C1 segment of cervical spinal cord (tissue), 14 donors: Measurements from ENCODE around the gene FOXR1.
A peak's percentile ranks its signal among the peaks of the same experiment; 100 is the strongest.

Source experiments
- DNase-seq, 14 donors: peaks; one replicate each; lab custom pipeline; 2025; lab: John Stamatoyannopoulos, UW

Gene FOXR1, protein sequence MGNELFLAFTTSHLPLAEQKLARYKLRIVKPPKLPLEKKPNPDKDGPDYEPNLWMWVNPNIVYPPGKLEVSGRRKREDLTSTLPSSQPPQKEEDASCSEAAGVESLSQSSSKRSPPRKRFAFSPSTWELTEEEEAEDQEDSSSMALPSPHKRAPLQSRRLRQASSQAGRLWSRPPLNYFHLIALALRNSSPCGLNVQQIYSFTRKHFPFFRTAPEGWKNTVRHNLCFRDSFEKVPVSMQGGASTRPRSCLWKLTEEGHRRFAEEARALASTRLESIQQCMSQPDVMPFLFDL

GRCh38 chr11:118971646-118972045 is at the start of gene FOXR1:
Gene FOXR1, plus strand, starts transcription at chr11:118971761. Its CDS starts 171 bp downstream, at chr11:118971932.
- DNase-seq: no peak

DNA sequence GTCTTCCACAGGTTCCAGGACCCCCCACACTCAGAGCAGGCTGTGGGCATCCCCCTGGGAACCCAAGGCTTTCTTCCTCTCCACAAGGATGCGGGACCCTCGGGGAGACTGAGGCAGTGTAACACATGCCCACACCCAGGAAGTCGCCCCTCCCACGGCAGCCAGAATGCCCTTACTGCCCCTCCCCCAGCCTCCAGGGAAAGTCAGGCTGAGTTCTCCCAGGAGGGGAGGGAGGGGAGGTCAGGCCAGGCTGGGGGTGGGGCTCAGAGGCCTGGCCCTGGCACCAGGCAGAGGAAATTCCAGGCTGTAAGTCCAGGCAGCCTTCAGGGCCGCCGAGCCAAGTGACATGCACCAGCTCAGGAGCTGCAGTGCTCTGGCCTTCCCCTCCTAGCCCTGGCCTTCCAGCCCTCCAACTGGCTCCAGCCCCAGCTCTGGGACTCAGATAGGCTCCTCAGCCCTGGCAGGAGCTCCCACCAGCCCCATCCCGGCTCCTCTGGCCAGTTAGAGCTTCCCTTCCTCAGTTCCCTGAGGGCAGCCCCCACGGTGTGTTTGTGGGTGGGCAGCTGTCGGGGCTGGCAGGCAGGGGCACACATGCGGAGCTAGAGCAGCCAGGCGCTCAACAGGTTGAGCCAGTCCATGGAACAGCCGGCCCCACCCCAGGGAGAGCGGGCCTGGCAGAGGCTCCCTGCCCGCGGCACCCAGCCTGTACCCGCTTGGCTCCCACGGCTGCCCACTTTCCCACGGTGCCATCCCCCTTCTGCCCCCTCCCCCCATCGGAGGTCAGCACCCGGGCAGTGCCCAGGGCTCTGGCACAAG is 49.4 kb upstream of the FOXR1 start:
- peak in 7 of 14 donors; percentile 29 to 69 (median 61) for DNase-seq

GRCh38 chr11:118922745-118923627 is 48.6 kb upstream of the FOXR1 start:
- DNase-seq: no peak

- no peak for DNase-seq
Measured at GRCh38 chr11:118923721-118924587, 47.6 kb upstream of the FOXR1 start.

DNA sequence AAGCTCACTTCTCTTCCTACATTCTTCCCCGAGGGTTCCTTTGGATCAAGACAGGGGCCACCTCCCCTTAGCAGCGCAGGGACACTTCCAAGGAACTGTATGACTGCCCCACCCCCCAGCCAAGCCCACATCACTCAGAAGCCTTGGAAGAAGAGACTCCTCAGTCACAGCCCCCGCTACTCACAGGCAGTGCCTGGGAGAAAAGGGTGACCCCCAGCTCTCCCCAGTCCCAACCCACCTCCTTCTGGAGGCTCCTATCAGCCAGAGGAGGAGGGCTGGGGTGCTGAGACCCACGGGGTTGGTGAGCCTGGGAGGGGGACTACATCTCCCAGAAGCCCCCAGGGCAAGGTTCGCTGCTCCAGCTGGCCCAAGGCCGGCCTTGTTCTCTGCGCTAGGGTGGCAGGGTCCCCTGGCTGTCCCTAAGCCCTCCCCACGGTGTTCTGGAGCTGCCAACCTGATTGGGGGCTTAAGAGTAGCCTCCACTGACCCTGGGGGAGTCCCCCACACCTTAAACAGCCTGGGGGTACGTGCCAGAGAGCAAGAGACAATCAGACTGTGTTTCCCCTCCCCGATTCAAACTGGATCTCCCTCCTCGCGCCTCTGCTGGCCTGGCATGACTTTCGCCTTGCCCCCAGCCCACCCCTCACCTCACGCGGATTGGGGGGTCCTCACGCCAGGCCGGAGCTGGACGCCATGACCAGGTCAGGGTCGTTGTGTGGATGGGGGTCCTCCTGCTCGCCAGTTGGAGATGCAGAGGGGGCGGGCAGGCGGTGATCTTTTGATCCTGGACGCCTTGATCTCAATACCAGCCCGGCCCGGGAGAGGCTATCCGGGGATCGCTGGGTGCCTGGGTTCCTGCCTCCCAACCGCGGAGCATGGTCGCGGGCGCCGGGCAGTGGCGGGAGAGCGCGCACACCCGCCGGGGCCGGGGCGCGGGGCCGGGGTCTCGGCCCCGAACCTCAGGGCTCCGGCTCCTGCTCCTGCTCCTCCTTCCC is 46.7 kb upstream of the FOXR1 start:
- peak in 9 of 14 donors; percentile 35 to 78 (median 64) for DNase-seq

GRCh38 chr11:118927554-118928100 is 43.9 kb upstream of the FOXR1 start:
- DNase-seq: no peak

DNA sequence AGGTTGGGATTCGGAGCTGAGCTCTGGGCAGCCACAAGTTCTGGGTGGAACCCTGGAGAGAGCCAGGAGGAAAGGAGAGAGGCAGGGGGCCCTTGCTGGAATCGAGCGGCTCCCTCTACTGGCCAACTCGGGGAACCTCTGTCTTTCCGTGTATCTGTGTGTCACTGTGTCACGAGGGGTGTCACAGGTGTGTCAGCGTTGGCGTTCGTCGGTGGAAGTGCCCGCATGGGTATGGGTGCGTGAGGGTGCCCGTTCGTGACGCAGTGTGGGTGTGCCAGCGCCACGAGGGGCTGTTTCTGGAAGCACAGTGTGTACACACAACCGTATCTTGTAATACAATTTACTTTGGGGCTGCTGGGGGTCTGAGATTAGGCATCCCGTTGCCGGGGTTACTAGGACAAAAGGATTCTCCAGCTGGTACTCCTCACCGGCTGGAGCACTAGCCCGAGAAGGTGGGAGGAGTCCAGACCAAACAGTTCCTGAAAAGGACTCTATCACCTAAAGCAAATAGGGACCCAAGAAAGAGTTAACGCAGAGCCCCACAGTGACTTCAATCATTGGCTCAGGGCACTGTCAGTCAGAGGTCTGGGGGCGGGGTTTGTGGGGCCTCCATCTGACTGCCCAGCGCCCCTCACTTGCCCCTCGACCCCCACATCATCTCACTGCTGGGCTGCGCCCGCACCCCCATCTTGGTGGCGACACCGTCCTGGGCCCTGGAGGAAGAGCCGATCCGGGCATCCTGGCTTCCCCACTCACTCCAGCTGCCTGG is 43.3 kb upstream of the FOXR1 start:
- DNase-seq: peak in 13 of 14 donors; percentile 81 to 98 (median 90)

DNA sequence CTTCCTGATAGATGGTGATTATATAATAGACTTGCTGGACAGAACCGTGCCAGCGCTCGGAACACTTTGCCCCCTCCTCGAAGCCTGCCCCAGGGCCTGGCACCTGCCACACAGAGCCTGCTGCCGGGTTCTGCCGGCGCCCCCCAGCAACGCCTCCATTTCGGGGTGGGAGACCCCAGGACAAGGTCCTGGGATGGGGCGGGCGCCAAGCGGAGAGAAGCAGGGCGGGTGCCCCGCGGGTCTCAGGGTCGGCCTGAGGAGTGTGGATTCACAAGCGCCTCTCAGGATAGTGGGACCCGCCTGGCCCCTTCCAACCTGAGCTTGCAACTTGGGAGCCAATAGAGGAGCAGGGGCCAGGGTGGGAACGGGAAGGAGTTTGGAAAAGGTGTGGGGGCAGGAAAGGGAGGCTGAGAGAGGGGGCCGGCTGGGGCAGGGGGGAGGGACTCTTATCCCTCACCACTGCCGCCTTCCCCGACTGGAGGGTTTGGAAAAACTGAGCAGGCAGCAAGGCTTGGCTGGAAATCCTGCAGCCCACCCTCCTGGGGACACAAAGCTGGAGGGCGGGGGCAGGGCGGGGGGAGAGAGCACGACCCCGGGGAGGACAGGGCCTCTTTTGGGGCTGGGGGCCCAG is 42.6 kb upstream of the FOXR1 start:
- peak in 10 of 14 donors; percentile 80 to 94 (median 88) for DNase-seq

GRCh38 chr11:118929501-118930093 is 42.0 kb upstream of the FOXR1 start:
- peak in 12 of 14 donors; percentile 80 to 93 (median 88) for DNase-seq

DNA sequence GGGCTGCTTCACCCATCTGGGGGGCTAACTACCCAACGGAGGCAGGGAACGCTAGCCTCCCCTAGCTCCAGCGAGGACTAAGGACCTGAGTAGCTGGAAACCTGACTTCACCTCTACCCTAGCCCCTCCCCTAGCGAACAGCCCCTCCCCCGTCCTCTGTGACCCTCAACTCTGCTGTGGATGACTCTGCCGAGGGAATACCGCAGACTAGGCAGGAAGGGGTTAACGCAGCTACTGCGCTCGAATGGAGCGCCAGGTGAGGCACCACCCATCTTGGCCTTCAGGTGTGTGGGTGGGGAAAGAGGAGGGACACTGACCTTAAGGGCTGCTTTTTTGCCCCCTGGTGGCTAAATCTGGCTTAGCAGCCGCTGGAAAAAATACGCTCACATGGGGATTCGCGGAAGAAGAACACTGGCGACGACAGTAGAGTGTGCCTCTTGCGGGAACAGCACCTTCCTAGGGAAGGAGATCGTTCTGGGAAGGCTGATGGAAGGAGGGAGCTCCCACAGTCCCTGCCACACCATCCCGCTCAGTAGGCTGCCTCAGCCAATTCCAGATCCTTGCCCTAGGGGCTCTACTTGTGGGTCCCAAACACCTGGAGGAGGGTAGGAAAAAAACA is 41.4 kb upstream of the FOXR1 start:
- DNase-seq: peak in 11 of 14 donors; percentile 44 to 92 (median 71)

- DNase-seq: no peak
Measured at GRCh38 chr11:118931571-118931970, 40.0 kb upstream of the FOXR1 start.

DNA sequence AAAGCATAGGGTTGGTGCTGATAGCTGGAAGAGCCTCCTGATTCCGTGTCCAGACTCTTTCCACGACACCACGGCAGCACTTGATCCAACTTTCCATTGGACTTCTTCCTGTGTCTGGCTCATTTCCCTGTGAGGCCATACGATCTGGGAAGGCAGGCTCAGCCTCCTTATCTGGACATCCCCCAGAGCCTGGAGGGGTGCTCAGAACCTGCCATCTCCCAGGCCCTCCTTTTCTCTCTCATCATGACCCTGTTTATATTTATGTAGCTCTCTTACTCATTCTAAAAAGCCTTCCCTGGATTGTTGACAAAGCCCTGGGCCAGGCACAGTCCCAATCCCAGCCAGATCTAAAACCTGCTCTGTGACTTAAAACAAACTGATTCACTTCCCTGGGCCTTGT is 38.1 kb upstream of the FOXR1 start:
- DNase-seq: peak in 1 of 14 donors; percentile 34

GRCh38 chr11:118935376-118935775 is 36.2 kb upstream of the FOXR1 start:
- DNase-seq: no peak

- no peak for DNase-seq
Measured at GRCh38 chr11:118938491-118939403, 32.8 kb upstream of the FOXR1 start.

- DNase-seq: no peak
Measured at GRCh38 chr11:118939404-118939915, 32.1 kb upstream of the FOXR1 start.
